Stimulated activated CD4-positive, alpha-beta T cell treated with anti-CD3 and anti-CD28 coated beads, TNF-alpha, amount 100 ng/mL, for 4 hours (primary cell): Measurements from ENCODE around the gene NLRP12.
"Not testable (repeated sequence)": the region's sequence is repeated elsewhere in the genome, so short reads cannot be mapped to it uniquely, and the experiment has no call there.

Experiments
- DNase-seq, 3 experiments: peaks; one replicate each; pipeline ENCODE4 v3.0.0-alpha.2; 2020; ENCODE audit warnings: low read depth in 3 of 3

NLRP12 gene

DNA sequence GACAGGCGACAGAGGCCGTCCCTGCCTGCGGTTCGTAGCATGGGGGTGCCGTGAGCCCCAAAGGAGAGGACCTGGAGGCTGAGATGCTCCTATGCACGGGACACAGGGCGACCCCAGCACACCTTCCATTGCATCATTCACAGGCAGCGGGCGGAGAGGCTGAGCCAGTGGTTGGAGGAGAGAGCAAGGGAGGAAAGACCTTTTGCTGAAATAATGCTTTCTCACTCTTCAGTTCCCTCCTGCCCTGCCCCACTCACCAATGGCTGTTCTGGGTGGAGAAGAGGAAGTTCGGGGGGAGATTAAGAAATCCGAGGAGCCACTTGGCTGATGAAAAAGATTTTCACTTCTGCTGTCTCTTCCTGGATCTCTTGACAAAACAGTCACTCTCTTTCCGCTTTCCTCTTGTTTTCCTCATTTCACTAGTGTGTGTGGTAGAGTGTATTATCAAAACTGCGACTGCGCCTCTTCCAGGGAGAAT is at the start of gene NLRP12:
Gene NLRP12 (minus strand): TSS at position 181 of the 478 bp plus-strand sequence. CDS start 140 bp downstream, at position 41.
- no peak for DNase-seq

GRCh38 chr19:53872762-53873161 is 48.6 kb upstream of the NLRP12 start:
- no peak for DNase-seq

DNA sequence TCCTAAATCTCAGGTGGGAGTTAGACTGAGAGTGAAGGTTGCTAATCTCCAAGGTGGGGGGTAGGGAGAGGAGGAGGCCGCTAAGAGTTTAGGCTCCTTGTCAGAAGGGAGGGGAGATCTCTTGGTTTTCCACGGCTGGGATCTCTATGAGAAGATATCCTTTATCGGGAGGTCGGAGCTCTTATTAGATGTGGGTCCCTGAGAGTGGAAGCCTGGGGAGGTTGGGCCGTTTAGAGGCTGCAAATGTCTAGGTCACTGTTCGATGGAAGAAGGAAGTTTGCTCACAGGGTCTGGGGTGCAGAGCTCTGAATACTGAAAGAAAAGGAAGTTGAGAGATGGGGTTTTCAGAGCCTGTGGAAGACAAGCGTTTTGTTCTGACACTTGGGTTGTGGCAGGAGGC is 47.3 kb upstream of the NLRP12 start:
- DNase-seq, result no peak

GRCh38 chr19:53870485-53870844 is 46.4 kb upstream of the NLRP12 start:
- DNase-seq, result no peak

- DNase-seq, result not testable (repeated sequence)
These were observed 45.8 kb upstream of the NLRP12 start for GRCh38 chr19:53869805-53870484.

- peak; percentile 61 to 81 (median 73) for DNase-seq
These were observed 45.0 kb upstream of the NLRP12 start for GRCh38 chr19:53868892-53869804.

DNA sequence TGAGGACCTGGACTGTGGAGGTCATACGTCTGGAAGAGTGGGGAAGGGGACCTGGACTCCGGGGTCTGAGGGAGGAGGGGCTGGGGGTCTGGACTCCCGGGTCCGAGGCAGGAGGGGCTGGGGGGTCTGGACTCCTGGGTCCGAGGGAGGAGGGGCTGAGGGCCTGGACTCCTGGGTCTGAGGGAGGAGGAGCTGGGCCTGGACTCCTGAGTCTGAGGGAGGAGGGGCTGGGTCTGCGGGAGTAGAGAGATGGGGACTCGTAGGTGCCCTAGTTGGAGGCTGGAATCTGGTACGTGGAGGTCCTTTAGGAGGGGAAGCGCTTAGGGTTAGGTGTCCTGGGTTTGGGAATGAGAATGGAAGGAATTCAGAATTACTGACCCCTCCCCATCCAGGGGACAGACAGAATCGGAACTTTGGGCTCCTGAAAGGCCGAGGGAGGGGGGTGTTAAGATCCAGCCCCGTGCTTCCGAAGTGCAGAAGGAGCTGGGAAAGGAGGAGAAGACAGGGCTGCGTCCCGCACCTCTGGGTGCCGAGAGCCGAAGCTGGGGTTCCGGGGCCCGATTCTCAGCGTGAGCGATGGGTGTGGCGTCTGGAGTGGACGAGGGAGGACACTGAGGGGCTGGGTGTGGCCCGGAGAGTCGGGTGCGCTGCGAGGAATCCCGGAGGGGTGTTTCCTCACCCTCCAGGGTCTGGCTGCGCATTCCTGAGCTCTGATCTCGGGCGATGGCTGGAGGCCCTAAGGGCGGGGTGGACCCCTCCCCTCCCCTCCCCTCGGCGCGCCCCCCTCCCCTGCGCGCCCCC is 44.2 kb upstream of the NLRP12 start:
- DNase-seq, result no peak

GRCh38 chr19:53867225-53868090 is 43.3 kb upstream of the NLRP12 start, which contains the start of gene MYADM:
MYADM (plus strand) TSS chr19:53867883; CDS start chr19:53873530, 5,647 bp downstream.
- DNase-seq, result peak; percentile 94 to 99 (median 99)

GRCh38 chr19:53866865-53867224 is 42.7 kb upstream of the NLRP12 start:
- DNase-seq, result no peak

DNA sequence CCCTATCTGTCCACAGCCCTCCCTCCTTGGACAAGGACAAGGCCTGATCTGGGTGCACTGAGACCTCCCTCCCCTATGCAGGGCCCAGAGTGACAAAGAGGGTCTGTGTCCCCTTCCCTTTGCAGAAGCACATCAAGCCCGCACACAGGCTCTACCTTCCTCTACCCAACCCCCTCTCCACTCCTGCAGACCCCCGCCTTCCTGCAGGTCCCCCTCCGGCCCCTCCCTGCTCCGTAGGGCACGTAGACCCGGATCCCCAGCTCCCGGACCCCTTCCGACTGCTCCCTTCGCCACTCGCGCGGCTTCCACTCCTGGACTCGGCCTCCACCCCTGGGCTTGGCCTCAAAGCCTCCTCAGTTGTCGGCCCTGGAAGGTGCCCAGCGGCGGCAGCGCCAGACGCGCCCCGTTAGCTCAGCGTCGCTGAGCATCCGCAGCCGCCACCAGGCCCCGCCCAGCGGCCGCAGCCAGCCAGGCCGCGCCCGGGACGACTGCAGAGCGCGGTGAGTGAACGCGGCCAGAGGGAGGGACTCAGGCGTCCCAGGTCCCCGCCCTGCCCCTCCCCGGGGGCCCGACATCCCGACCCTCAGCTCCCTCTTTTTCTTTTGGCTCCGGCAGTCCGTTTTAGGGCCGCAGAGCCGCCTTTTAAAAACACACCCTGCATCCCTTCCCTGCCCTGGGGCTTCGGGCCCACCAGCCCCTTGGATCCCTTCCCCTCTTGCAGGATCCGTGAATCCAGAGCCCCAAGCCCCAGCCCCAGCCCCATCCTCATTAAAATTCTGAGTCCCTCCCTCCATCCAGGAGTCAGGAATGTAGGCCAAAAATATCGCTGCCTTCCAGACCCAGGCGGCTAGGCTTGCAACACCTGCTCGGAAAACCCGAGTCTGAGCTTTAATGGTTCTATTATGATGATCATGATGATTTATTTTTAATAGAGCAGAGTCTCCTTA is 42.1 kb upstream of the NLRP12 start:
- DNase-seq, result peak in 2 of 3 experiments; percentile 20 to 31

- no peak for DNase-seq
These were observed 41.4 kb upstream of the NLRP12 start for GRCh38 chr19:53865523-53865917.

GRCh38 chr19:53864308-53864836 is 40.3 kb upstream of the NLRP12 start:
- DNase-seq, result no peak

DNA sequence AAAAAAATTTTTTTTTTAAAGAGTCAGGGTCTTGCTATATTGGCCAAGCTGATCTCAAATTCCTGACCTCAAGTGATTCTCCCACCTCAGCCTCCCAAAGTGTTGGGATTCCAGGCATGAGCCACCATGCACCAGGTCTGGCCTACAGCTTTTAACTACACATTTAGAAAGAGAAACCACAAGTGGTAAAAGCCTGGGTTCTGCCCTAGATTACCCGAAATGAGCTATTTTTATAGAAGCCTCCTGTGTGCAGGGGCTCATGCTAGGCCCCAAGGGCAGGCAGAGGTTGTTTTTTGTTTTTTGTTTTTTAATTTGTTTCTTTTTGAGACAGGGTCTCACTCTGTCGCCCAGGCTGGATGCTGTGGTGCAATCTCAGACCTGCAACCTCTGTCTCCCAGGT is 29.6 kb upstream of the NLRP12 start:
- DNase-seq, result no peak

- no peak for DNase-seq
These were observed 25.1 kb upstream of the NLRP12 start for GRCh38 chr19:53849237-53849676.

GRCh38 chr19:53847555-53847954 is 23.4 kb upstream of the NLRP12 start:
- no peak for DNase-seq

GRCh38 chr19:53844849-53845246 is 20.7 kb upstream of the NLRP12 start:
- DNase-seq, result no peak

DNA sequence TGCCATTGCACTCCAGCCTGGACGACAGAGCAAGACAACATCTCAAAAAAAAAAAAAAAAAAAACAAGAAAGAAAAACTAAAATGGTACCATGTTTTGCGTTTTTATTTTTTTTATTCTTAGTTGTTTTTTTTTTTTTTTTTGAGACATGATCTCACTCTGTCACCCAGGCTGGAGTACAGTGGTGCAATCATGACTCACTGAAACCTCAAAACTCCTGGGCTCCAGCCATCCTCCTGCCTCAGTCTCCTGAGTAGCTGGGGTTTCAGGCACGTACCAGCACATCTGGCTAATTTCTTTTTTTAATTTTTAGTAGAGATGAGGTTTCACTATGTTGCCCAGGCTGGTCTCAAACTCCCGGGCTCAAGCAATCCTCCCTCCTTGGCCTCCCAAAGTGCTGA is 16.8 kb upstream of the NLRP12 start:
- not testable (repeated sequence) for DNase-seq

DNA sequence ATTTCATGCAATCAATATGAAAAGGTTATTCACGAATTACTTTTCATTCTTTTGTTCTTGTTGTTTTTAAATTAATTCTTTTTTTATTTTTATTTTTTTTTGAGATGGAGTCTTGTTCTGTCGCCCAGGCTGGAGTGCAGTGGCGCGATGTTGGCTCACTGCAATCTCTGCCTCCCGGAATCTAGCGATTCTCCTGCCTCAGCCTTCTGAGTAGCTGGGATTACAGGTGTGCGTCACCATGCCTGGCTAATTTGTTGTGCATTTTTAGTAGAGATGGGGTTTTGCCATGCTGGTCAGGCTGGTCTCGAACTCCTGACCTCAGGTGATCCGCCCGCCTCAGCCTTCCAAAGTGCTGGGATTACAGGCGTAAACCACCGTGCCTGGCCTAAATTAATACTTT is 16.1 kb upstream of the NLRP12 start:
- DNase-seq, result not testable (repeated sequence)

DNA sequence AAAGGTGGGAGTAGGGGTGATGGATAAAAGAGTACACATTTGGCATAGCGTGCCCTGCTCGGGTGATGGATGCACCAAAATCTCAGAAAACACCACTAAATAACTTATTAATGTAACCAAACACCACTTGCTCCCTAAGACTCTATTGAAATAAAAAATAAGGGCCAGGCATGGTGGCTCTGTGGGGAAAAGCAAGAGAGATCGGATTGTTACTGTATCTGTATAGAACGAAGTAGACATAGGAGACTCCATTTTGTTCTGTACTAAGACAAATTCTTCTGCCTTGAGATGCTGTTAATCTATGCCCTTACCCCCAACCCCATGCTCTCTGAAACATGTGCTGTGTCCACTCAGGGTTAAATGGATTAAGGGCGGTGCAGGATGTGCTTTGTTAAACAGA is 14.3 kb upstream of the NLRP12 start:
- DNase-seq, result not testable (repeated sequence)
